Smooth muscle cell (in vitro differentiated cells): ENCODE measurements around the gene CALML5. TPM values are rescaled to one million over a fixed set of nuclear protein-coding genes. Genes with fewer than 3 reads are reported as not detected.

Experiments used
- DNase-seq: peaks from one replicate; lab custom pipeline; 2025; ENCODE audit not compliant: unreplicated experiment; lab: John Stamatoyannopoulos, UW
- H2AFZ ChIP-seq: fragments of 200-600 bp; sonication (generic); 2 replicates; pipeline ENCODE4 v1.6.0; 2016; ENCODE audit warnings: antibody characterized with exemption, low read depth, mild to moderate bottlenecking
- H3F3A ChIP-seq: fragments of 200-600 bp; sonication (generic); 2 replicates; pipeline ENCODE4 v1.6.0; 2017; ENCODE audit warnings: antibody characterized with exemption, low read depth
- H3K27ac ChIP-seq: fragments of 200-600 bp; sonication (generic); 2 replicates; pipeline ENCODE4 v1.5.1; 2016; ENCODE audit warnings: low read depth, mild to moderate bottlenecking
- H3K27me3 ChIP-seq: fragments of 200-600 bp; sonication (generic); 2 replicates; pipeline ENCODE4 v1.6.1; 2016; ENCODE audit warnings: low read depth, mild to moderate bottlenecking
- H3K36me3 ChIP-seq: fragments of 200-600 bp; sonication (generic); 2 replicates; pipeline ENCODE4 v1.5.1; 2016; ENCODE audit warnings: low read depth
- H3K4me1 ChIP-seq: fragments of 200-600 bp; sonication (generic); 2 replicates; pipeline ENCODE4 v1.5.1; 2016; ENCODE audit warnings: low read depth
- H3K4me2 ChIP-seq: fragments of 200-600 bp; sonication (generic); 2 replicates; pipeline ENCODE4 v1.6.0; 2016; ENCODE audit warnings: mild to moderate bottlenecking
- H3K4me3 ChIP-seq: fragments of 200-600 bp; sonication (generic); 2 replicates; pipeline ENCODE4 v1.5.1; 2016; ENCODE audit warnings: mild to moderate bottlenecking
- H3K79me2 ChIP-seq: fragments of 200-600 bp; sonication (generic); 2 replicates; pipeline ENCODE4 v1.6.0; 2016; ENCODE audit warnings: low read depth, mild to moderate bottlenecking
- H3K9ac ChIP-seq: fragments of 200-600 bp; sonication (generic); 2 replicates; pipeline ENCODE4 v1.6.0; 2016; ENCODE audit warnings: low read depth
- H3K9me3 ChIP-seq: fragments of 200-600 bp; sonication (generic); replicated peaks from 2 replicates; pipeline ENCODE4 v1.5.1; 2016; ENCODE audit warnings: low read depth
- H4K20me1 ChIP-seq: fragments of 200-600 bp; sonication (generic); 2 replicates; pipeline ENCODE4 v1.6.0; 2016; ENCODE audit warnings: low read depth
- WGBS: methylation state at CpG from one replicate; pipeline ENCODE4 v1.1.7; 2016; ENCODE audit warnings: low lambda C conversion rate; 5-methylcytosine and 5-hydroxymethylcytosine counted together
- polyA plus RNA-seq: library from polyadenylated mRNA; unstranded; fragments of >200 nt; fragmentation: Nextera tagmentation; extraction: Ambion mirVana; gene quantifications from 2 replicates; pipeline ENCODE4 v1.2.1, GENCODE V29; 2016
- total RNA-seq: library from RNA; depleted of rRNA; stranded (reverse); fragments of >200 nt; gene quantifications from 2 replicates; pipeline ENCODE4 v1.2.3, GENCODE V29; 2014
- TF ChIP-seq, protein P1 (sequence below): fragments of 200-600 bp; sonication (generic); IDR thresholded peaks from 2 replicates; pipeline ENCODE4 v1.5.1; 2017; ENCODE audit warnings: borderline replicate concordance, mild to moderate bottlenecking, antibody characterized with exemption; ENCODE audit not compliant: insufficient read depth, poor library complexity, severe bottlenecking

The CALML5 gene
- total and polyA plus RNA-seq, 2 experiments from 2014 or later = 16.5 to 24.3 TPM

DNA sequence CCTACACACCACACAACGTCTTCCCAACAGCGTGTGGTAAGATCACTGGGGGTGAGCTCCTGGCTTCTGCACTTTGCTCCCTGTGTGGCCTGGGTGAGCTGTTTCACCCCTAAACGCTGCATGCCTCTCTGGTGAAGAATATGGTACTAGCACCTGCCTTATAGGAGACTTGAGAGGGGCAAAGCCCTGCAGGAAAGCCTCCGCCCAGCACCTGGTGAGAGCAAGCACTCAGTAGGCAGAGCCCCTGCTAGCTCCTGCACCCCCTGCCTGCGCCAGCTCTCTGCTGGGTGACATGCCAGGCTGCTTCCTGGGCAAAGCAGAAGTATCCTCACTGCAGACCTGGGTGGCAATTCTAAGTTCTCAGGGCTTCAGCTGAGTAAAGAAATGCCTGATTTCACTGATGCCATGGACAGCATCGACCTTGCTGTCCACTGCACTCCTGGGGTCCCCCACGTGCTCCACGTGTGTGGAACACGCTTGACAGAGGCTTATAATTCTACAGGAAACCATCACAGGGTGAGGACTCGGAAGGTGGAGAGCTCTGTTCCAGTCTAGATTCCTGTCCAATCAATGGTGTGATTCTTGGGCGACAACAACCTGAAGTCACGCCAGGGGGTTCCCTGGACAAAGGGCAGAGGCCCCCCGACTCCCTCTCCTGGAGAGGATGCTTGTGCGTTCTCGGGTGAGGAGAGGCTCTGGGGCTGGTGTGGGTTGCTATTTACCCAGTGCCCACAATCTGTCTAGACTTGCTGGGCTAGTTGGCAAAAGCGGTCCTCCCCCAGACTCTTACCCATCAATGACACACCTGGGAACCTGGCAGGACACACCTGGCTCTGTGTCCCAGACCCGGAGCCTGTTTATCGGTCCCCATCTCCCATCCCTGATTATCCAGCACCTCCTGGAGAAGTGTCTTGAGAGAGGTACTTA is 5.0 kb upstream of the CALML5 start:
- H3K79me2 ChIP-seq = no peaks in the 10 kb centered on the region
- no peak overlapping the region for H3K27ac ChIP-seq
- no peak overlapping the region for H3K9ac ChIP-seq
- no peak for DNase-seq
- no peaks in the 10 kb centered on the region for H3K4me1 ChIP-seq
- H2AFZ ChIP-seq = no peak overlapping the region
- WGBS = 94% methylated on average over 18 of the region's 18 CpGs
- no peak overlapping the region for H3K4me3 ChIP-seq
- no peaks in the 10 kb centered on the region for H4K20me1 ChIP-seq
- no peak overlapping the region for H3K4me2 ChIP-seq
- H3K27me3 ChIP-seq = no peaks in the 10 kb centered on the region
- H3F3A ChIP-seq = no peaks in the 10 kb centered on the region
- no peaks in the 10 kb centered on the region for H3K36me3 ChIP-seq
- H3K9me3 ChIP-seq = no peaks in the 10 kb centered on the region
- TF ChIP-seq, protein P1, sequence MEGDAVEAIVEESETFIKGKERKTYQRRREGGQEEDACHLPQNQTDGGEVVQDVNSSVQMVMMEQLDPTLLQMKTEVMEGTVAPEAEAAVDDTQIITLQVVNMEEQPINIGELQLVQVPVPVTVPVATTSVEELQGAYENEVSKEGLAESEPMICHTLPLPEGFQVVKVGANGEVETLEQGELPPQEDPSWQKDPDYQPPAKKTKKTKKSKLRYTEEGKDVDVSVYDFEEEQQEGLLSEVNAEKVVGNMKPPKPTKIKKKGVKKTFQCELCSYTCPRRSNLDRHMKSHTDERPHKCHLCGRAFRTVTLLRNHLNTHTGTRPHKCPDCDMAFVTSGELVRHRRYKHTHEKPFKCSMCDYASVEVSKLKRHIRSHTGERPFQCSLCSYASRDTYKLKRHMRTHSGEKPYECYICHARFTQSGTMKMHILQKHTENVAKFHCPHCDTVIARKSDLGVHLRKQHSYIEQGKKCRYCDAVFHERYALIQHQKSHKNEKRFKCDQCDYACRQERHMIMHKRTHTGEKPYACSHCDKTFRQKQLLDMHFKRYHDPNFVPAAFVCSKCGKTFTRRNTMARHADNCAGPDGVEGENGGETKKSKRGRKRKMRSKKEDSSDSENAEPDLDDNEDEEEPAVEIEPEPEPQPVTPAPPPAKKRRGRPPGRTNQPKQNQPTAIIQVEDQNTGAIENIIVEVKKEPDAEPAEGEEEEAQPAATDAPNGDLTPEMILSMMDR = no peak

DNA sequence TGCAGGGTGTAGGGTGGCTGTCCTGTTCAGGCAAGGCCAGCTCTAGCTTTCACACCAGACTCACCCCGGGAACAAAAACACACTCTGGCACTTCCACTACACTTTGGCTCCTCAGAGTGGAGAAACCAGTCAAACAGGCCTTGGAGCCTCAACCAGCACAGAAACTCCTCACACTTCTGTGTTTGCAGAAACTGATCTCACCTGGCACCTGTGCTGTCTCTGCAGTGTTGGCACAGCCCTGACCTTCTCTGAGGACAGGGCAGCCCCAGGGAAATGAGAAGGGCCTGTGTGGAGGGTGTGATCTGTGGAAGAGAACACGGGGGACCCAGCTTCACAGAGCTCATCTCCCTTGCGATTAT is 4.1 kb upstream of the CALML5 start:
- Histone ChIP-seq H3K9me3 (no peaks in the 10 kb centered on the region), H3K9ac (no peak overlapping the region), H3K27me3 (no peaks in the 10 kb centered on the region), H3F3A (no peaks in the 10 kb centered on the region), H4K20me1 (no peaks in the 10 kb centered on the region), H3K36me3 (no peaks in the 10 kb centered on the region), H3K4me3 (no peak overlapping the region), H3K4me2 (no peak overlapping the region), H3K4me1 (no peaks in the 10 kb centered on the region), H2AFZ (no peak overlapping the region), H3K27ac (no peak overlapping the region), H3K79me2 (no peaks in the 10 kb centered on the region)
- 84% methylated on average over 3 of the region's 3 CpGs for WGBS
- no peak for DNase-seq
- TF ChIP-seq, protein P1 = no peak

DNA sequence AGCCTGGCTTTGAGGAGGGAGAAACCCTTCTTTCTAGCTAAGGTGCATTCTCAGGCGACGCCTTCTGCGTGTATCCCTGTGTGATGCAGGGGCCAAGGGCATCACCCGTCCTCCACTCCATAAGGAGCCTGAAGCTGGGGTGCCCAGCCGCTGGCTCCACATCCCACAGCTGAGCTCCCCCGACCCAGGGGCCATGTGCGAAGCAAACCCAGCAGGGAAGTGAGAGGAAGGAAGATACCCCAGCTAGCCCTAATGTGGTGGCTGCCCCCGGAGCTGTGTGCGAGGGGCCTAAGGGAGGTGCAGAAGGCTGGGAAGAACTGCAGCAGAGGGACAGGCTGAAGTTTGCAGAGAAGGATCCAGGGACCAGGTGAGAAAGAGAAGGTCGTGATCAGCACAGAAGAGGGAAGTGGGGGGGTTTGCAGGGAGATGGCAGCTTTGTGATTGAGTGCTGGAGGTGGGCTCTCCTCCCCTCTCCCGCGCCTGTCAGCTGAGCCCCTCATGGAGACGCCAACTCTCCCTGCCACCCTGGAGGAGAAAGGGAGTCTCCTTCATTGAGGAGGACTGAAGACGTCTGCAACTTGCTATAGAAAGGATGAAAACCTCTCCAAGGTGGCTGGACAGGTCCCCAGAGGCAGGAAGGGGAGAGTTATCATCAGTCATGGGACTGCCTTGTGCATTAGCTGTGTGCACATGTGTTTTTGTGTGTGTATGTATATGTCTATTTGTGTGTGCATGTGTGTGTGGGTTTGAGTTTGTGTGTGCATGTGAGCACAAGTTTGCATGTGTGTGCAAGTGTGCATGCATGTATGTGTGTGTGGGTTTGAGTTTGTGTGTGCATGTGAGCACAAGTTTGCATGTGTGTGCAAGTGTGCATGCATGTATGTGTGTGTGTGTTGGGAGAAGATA is 3.5 kb upstream of the CALML5 start:
- H3K9ac ChIP-seq = no peak overlapping the region
- 91% methylated on average over 14 of the region's 14 CpGs for WGBS
- no peak overlapping the region for H3K4me3 ChIP-seq
- no peaks in the 10 kb centered on the region for H4K20me1 ChIP-seq
- H3K27ac ChIP-seq = no peak overlapping the region
- H3K4me1 ChIP-seq = no peaks in the 10 kb centered on the region
- H3K27me3 ChIP-seq = no peaks in the 10 kb centered on the region
- H3K9me3 ChIP-seq = no peaks in the 10 kb centered on the region
- no peak for DNase-seq
- no peak overlapping the region for H3K4me2 ChIP-seq
- H3K36me3 ChIP-seq = no peaks in the 10 kb centered on the region
- no peak overlapping the region for H2AFZ ChIP-seq
- H3K79me2 ChIP-seq = no peaks in the 10 kb centered on the region
- no peaks in the 10 kb centered on the region for H3F3A ChIP-seq
- TF ChIP-seq, protein P1 = no peak
